HS-5 (cell line): ENCODE measurements around the gene PHAF1.

ENCODE experiments used
- DNase-seq: peaks from one replicate; pipeline ENCODE4 v3.0.0-alpha.2; 2012; ENCODE audit warnings: low read depth

Gene PHAF1

DNA sequence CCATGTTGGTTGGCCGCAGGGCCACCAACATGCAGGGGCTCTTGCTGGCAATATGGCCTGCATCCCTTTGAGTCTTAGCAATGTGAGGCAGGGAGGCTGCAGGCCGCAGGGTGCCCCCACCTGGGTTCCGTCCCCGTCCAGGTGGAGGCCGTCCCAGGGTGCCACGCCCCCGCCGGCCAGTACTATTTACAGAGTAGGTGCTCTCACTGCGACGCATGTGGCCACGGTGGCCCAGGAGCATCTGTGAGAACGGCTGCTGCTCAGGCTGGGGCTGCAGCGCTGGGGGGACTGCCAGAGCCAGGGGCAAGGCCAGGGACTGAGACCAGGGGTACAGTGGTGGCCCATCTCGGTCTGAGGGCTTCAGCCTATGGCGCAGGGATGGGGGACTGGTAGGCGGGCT is 70.4 kb downstream of the PHAF1 start:
- no peak for DNase-seq

DNA sequence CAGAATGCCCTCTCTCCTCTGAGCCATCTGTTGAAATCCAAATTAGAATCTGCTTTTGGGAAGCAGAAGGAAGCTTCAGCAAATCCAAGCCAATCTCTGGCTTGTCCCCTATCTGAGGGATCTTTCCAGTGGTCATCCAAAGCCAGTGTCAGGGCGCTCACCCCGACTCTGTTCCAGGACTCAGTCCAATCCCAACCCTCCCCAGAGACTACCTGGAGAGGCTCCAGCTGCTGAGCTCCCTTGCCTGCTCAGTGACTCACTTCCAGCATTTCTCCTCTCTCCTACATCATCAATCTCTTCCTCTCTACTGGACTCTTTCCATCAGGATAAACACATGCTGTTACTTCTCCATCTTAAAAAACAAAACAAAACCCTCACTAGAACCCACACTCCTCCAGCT is 71.6 kb downstream of the PHAF1 start:
- peak; percentile 58 for DNase-seq

- DNase-seq, result no peak
Measured at GRCh38 chr16:67182288-67182687, 72.5 kb downstream of the PHAF1 start.

GRCh38 chr16:67183284-67183626 is 73.5 kb downstream of the PHAF1 start:
- no peak for DNase-seq

GRCh38 chr16:67183627-67184452 is 74.1 kb downstream of the PHAF1 start, which contains the start of gene MATCAP1:
Gene MATCAP1 (minus strand): TSS chr16:67183963. CDS start chr16:67180610, 3,353 bp downstream.
- peak; percentile 95 for DNase-seq

DNA sequence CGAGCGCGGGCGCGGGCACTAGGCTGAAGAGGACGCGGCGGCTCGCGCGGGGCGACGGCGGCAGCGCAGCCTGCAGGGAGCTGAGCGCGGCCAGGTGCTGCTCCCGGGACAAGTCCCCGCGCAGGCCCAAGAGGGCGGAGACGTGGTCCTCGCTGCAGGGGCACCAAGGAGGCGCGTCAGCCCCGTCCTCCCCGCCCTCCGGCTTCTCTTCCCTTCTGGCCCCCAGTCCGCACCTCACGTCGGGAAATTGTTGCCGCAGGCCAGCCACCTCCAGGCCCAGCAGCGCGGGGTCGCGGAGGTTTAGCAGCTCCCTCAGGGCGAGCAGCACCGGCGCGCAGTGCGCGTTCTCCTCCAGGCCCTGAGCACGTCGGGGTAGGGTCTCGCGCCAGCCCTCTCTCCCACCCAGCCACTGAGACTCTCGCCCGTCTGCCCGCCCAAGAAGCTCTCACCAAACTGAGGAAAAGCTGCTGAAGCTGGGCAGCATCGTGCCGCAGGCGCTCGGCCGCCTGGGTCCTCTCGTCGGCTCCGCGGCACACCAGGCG is 74.8 kb downstream of the PHAF1 start:
- no peak for DNase-seq

DNA sequence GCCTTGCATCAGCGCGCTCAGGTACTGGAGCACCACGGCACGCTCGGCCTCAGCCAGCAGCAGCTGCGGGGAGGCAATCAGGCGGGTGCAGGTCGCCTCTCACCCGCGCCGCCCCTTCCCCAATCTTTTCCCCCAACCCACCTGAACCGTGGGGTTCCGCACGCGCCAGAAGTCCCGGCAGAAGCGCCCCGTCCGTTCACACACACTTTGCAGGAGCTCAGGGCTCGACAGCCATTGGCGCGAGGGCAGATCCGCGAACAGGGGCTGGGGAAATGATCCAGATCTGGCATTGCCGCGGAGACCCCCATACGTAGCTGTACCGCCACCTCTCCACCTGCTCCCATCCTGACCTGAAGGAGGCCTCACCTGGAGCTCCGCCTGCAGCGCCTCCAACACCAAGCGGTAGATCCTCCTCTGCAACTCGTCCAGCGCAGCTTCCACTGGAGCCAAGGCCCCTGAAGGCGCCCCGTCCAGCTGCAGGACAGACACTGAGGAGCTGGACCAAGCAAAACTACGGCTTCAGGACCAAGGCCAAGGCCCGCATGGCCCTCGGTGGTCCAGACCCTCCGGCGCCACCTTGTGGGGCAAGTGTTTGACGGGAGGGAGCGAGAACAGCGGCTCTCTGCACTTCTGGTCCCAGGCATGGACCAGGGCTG is 75.4 kb downstream of the PHAF1 start:
- DNase-seq, result peak; percentile 55

DNA sequence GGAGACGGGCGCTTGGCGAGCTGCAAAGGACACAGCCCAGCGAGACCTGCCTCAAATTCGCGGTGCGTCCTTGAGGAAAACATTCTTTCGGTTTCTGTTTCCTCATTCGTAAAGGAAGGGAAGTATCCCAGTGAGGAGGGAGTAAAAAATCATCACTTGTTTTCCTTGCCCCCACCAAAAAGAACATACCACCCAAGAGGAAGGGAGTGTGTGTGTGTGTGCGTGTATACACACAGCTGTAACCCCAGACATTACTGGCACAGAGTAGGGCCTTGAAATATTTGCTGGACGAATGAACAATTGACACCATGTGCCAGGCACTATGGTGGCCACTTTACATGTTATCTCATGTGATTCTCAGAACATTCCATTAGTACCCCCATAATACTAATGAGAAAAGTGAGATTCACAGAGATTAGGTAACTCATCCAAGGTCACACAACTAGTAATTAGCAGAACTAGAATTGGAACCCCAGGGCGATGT is 76.0 kb downstream of the PHAF1 start:
- no peak for DNase-seq

DNA sequence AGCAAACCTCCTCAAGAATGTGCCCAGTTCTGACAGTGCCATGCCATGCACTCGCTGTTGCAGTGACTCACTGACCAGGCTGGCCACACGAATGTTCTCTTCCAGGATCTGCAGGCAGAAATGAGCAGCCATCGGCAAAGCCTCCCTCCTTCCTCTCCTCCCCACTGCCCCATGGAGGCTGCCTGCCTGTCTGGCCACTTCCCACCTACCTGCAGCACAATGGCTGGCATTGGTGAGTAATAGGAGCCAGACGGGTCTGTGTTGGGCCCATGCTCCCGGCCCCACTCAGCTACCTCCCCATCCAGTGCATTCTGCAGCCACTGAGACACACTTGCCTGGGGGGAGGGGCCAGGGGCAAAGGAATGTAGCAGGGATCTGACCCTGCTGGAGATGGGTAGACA is 76.8 kb downstream of the PHAF1 start:
- no peak for DNase-seq

GRCh38 chr16:67187175-67187890 is 77.6 kb downstream of the PHAF1 start:
- DNase-seq, result no peak

GRCh38 chr16:67188323-67188722 is 78.6 kb downstream of the PHAF1 start:
- no peak for DNase-seq

- DNase-seq, result no peak
Measured at GRCh38 chr16:67188798-67189197, 79.1 kb downstream of the PHAF1 start.

GRCh38 chr16:67190041-67190440 is 80.3 kb downstream of the PHAF1 start, which contains the start of gene EXOC3L1:
Gene EXOC3L1 (minus strand): TSS chr16:67190136. CDS start chr16:67189676, 460 bp downstream.
- DNase-seq, result no peak

- DNase-seq, result no peak
Measured at GRCh38 chr16:67190448-67191399, 81.0 kb downstream of the PHAF1 start.

- DNase-seq, result no peak
Measured at GRCh38 chr16:67191411-67191994, 81.8 kb downstream of the PHAF1 start.

DNA sequence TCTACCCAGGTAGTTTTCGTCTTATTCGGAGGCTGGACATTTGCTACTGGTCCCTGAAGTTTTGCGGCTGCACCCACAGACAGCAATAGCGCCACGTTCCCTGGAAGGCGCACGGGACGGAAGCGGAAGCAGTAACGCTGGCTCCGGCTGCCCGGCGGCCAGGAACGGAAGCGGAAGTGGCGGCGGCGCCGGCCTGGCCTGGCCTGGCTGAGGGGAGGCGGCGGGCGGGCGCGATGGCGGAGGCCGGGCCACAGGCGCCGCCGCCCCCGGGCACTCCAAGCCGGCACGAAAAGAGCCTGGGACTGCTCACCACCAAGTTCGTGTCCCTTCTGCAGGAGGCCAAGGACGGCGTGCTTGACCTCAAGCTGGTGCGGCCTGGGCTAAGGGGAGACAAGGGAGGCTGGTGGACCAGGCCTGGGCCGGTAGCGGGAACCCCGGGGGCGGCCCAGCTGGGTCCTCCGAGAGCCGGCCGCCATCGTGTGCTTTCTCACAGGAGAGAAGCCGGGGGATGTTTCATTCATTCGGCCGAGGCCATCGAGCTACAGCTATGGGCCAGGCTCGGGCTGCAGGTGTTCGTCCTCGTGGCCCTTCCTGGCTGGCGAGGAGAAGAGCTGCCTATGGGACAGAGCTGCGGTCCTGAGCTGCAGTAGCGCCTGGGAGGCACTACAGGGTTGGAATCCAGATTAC is 82.4 kb downstream of the PHAF1 start, which contains the start of gene E2F4:
E2F4 (plus strand) TSS at position 161 of the 687 bp plus-strand sequence; CDS start at position 234, 73 bp downstream.
- peak; percentile 67 for DNase-seq

DNA sequence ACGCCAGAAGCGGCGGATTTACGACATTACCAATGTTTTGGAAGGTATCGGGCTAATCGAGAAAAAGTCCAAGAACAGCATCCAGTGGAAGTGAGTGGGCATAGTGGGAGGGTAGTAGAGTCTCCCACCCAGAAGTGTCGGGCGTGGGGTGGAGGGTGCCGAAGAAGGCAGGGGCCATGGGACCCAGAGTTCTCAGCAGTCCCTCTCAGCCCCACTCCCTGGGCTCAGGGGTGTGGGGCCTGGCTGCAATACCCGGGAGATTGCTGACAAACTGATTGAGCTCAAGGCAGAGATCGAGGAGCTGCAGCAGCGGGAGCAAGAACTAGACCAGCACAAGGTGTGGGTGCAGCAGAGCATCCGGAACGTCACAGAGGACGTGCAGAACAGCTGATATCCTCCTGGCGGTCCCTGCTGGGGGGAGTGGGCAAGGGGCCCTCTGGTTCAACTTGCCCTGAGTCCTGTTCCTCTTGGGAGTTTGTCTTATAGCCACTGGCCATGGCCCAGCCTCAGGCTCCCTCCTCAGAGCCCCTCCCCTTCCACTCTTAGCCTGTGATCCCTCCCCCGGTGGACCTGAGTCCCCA is 83.1 kb downstream of the PHAF1 start:
- no peak for DNase-seq

- no peak for DNase-seq
Measured at GRCh38 chr16:67193536-67193935, 83.8 kb downstream of the PHAF1 start.

DNA sequence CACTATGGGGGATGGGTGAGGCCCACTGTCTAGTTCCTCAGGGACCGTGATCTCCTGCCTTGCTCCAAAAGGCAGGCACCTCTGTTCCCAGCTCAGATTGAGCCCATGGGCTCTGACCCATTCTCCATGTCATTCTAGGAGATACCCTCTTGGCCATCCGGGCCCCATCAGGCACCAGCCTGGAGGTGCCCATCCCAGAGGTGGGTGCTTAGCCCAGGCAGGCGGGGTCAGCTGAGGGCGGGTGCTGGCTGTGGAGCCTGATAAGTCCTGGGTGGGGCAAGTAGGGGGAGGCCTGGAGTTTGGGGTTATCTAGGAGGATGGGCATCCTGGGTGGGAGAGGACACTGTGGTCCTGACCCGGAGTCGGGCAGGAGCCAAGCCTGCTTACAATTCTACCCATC is 84.5 kb downstream of the PHAF1 start:
- no peak for DNase-seq

DNA sequence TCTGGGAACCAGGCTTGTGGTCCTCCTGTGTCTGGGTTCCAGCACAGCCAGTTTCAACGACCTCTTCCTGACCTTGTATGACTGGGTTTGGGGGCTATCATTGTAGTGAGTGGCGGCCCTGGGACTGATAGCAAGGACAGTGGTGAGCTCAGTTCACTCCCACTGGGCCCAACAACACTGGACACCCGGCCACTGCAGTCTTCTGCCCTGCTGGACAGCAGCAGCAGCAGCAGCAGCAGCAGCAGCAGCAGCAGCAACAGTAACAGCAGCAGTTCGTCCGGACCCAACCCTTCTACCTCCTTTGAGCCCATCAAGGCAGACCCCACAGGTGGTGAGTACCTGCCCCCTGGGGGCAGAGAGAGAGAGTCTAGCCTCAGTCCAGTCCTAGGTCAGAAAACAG is 85.9 kb downstream of the PHAF1 start:
- no peak for DNase-seq
